Glutamatergic neuron (in vitro differentiated cells): ENCODE data around the gene TMUB2. TPM values are rescaled to one million over a fixed set of nuclear protein-coding genes. Genes with fewer than 3 reads are reported as not detected.

Source experiments
- DNase-seq: peaks from one replicate; pipeline ENCODE4 v3.0.0; 2022
- H3K27ac Mint-ChIP-seq: one replicate; pipeline ENCODE4 v1.8.0; 2020; ENCODE audit warnings: mild to moderate bottlenecking, mixed read lengths, inconsistent platforms; ENCODE audit not compliant: unreplicated experiment
- H3K27me3 Mint-ChIP-seq: one replicate; pipeline ENCODE4 v1.8.0; 2020; ENCODE audit warnings: mild to moderate bottlenecking, moderate library complexity, mixed read lengths, inconsistent platforms; ENCODE audit not compliant: unreplicated experiment
- H3K36me3 Mint-ChIP-seq: one replicate; pipeline ENCODE4 v1.8.0; 2020; ENCODE audit warnings: mild to moderate bottlenecking, mixed read lengths, inconsistent platforms; ENCODE audit not compliant: unreplicated experiment
- H3K4me1 Mint-ChIP-seq: one replicate; pipeline ENCODE4 v1.8.0; 2020; ENCODE audit warnings: mild to moderate bottlenecking, low read depth, mixed read lengths, inconsistent platforms; ENCODE audit not compliant: unreplicated experiment
- H3K4me3 Mint-ChIP-seq: one replicate; pipeline ENCODE4 v1.8.0; 2020; ENCODE audit warnings: mild to moderate bottlenecking, mixed read lengths, inconsistent platforms; ENCODE audit not compliant: unreplicated experiment
- H3K9me3 Mint-ChIP-seq: one replicate; pipeline ENCODE4 v1.8.0; 2020; ENCODE audit warnings: mild to moderate bottlenecking, moderate library complexity, mixed read lengths, inconsistent platforms; ENCODE audit not compliant: unreplicated experiment
- total RNA-seq: library from RNA; stranded (reverse); fragmentation: NEBNext Ultra II Directional; extraction: Animal tissue kit (Norgen Biotek cat#: 25700); gene quantifications from one replicate; pipeline ENCODE4 v1.2.1, GENCODE V29; 2021; ENCODE audit not compliant: unreplicated experiment
- TF ChIP-seq, protein P1 (sequence below): fragments of 200-600 bp; sonication (generic); IDR thresholded peaks from one replicate; pipeline ENCODE4 v1.5.0; 2021; ENCODE audit not compliant: partially characterized antibody, unreplicated experiment

Gene TMUB2
- total RNA-seq, 1 donor from 2014 or later: 52.1 TPM

DNA sequence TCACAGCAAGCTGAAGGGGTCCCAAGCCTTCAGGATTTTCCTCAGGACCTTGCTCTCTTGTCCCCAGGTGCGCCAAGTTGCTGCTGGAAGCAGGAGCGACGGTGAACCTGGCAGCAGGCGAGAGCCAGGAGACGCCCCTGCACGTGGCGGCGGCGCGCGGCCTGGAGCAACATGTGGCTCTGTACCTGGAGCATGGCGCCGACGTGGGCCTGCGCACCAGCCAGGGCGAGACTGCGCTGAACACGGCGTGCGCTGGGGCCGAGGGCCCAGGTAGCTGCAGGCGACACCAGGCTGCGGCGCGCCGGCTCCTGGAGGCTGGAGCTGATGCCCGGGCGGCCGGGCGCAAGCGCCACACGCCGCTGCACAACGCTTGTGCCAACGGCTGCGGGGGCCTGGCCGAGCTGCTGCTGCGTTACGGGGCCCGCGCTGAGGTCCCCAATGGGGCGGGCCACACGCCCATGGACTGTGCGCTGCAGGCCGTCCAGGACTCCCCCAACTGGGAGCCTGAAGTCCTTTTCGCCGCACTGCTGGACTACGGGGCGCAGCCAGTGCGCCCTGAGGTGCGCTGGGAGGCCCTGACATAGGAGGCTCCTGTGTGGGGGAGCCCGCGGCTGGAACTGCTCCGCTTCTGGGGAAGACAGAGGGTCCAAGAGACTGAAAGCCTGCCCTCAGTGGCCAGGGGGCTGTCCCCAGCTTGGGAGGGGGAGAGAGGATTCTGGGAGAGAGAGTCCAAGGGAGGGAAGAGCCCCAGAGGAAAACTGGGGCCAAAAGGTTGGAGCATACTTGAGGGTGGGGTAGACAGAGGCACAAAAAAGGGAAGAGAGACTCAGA is 9.9 kb upstream of the TMUB2 start:
- no peak for DNase-seq
- TF ChIP-seq, protein P1, sequence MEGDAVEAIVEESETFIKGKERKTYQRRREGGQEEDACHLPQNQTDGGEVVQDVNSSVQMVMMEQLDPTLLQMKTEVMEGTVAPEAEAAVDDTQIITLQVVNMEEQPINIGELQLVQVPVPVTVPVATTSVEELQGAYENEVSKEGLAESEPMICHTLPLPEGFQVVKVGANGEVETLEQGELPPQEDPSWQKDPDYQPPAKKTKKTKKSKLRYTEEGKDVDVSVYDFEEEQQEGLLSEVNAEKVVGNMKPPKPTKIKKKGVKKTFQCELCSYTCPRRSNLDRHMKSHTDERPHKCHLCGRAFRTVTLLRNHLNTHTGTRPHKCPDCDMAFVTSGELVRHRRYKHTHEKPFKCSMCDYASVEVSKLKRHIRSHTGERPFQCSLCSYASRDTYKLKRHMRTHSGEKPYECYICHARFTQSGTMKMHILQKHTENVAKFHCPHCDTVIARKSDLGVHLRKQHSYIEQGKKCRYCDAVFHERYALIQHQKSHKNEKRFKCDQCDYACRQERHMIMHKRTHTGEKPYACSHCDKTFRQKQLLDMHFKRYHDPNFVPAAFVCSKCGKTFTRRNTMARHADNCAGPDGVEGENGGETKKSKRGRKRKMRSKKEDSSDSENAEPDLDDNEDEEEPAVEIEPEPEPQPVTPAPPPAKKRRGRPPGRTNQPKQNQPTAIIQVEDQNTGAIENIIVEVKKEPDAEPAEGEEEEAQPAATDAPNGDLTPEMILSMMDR: no peak
- Mint-ChIP-seq H3K4me1 (peaks cover 4% of the 10 kb centered on the region), H3K9me3 (peaks cover 3% of the 10 kb centered on the region), H3K36me3 (peaks cover 9% of the 10 kb centered on the region), H3K27me3 (no peaks in the 10 kb centered on the region), H3K27ac (no peak overlapping the region), H3K4me3 (no peak overlapping the region)

DNA sequence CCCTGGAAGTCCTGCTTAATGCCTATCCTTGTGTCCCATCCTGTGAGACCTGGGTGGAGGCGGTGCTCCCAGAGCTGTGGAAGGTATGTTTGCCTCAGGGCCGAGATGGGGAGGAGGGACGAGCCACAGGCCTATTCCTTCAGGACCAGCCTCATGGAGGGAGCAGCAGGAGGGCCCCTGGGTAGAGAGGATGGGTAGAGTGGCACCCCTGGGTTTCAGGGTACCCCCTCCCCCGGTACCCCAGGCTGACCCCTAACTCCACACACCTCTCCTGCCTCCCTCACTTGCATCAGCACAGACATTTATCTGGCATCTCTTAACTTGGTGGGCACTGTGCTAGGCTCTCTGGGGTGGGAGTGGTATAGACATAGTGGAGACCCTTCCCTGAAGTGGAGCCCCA is 9.1 kb upstream of the TMUB2 start:
- no peak overlapping the region for H3K27ac Mint-ChIP-seq
- H3K27me3 Mint-ChIP-seq: no peaks in the 10 kb centered on the region
- peaks cover 3% of the 10 kb centered on the region for H3K9me3 Mint-ChIP-seq
- H3K4me3 Mint-ChIP-seq: no peak overlapping the region
- H3K36me3 Mint-ChIP-seq: peaks cover 10% of the 10 kb centered on the region
- DNase-seq: no peak
- no peaks in the 10 kb centered on the region for H3K4me1 Mint-ChIP-seq
- TF ChIP-seq, protein P1: no peak

DNA sequence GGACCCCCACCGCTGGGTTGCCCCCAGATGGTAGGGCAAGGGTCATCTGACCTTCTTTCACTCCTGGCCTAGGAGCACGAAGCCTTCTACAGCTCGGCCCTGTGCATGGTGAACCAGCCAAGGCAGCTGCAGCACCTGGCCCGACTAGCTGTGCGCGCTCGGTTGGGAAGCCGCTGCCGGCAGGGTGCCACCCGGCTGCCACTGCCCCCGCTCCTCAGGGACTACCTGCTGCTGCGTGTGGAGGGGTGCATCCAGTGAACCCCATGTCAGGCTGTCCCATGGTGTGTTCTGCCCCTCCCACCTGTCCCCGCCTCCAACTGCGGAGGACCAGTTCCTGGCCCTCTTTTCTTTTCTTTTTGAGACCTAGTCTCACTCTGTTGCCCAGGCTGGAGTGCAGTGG is 8.6 kb upstream of the TMUB2 start:
- no peaks in the 10 kb centered on the region for H3K27me3 Mint-ChIP-seq
- no peak for DNase-seq
- H3K4me1 Mint-ChIP-seq: no peaks in the 10 kb centered on the region
- peaks cover 10% of the 10 kb centered on the region for H3K36me3 Mint-ChIP-seq
- TF ChIP-seq, protein P1: no peak
- H3K4me3 Mint-ChIP-seq: no peak overlapping the region
- no peak overlapping the region for H3K27ac Mint-ChIP-seq
- peaks cover 3% of the 10 kb centered on the region for H3K9me3 Mint-ChIP-seq

DNA sequence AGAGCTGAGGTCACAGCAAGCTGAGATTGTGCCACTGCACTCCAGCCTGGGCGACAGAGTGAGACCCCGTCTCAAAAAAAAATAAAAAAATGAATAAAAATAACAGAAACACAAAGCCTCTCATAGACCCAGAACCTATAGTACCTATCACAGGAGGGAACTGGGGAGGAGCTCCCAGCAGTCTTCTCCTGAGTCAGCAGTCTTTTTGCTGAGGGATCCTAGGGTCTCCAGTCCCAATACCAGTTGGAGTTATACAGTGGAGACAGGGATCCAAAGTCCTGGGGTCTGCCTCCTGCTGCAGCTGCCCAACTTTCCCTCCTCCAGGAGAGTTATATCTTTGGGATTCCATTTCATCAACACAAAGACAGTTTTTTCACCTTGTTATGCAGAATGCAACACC is 3.7 kb upstream of the TMUB2 start:
- H3K9me3 Mint-ChIP-seq: peaks cover 6% of the 10 kb centered on the region
- peaks cover 9% of the 10 kb centered on the region for H3K4me1 Mint-ChIP-seq

More for the DNA sequence above, 3.7 kb upstream of the TMUB2 start:
- Mint-ChIP-seq H3K4me3 (no peak overlapping the region), H3K27ac (no peak overlapping the region), H3K36me3 (peaks cover 10% of the 10 kb centered on the region), H3K27me3 (peaks cover 12% of the 10 kb centered on the region)
- no peak for DNase-seq
- TF ChIP-seq, protein P1: no peak
